Measurements from ENCODE around the gene KCNC2. TPM values are rescaled to one million over a fixed set of nuclear protein-coding genes. Genes with fewer than 3 reads are reported as not detected.

The KCNC2 gene
- total RNA-seq, 1 experiment from 2014 or later: not detected

DNA sequence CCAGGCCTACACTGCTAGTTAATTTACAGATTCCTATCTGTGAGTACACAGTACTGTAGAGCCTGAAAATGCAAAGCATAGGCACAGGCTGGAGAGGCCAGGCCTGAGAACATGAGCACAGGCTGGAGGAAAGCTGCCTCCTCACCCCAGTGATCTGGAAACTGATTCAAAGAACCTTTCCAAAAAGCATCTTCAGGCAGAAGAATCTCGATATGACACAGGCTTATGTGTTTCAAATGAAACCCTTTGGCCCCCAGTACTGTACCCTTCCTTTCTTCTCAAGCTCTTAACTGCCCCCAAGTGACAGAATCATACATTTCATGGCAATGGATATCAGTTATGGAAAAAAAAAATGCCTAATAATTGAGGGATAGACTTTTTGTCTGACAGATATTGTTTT is 122.0 kb downstream of the KCNC2 start:
- ChIA-PET POLR2A (ENCODE audit: low non-redundant PET) (no interaction called here), CTCF (interaction anchor here (0.6 kb wide), 1 partner anchor 40 kb away, joined by 3 read pairs; no protein-coding TSS in a partner anchor)
- Histone ChIP-seq H3K9me3 (ENCODE audit: low read depth, low read length, poor library complexity, severe bottlenecking) (no peaks in the 10 kb centered on the region), H3K27me3 (replicated peaks; ENCODE audit: insufficient read depth, low read depth, low read length, poor library complexity) (no peaks in the 10 kb centered on the region), H3K27ac (ENCODE audit: low read depth, low read length, poor library complexity, severe bottlenecking) (no peak overlapping the region), H3K36me3 (ENCODE audit: insufficient read depth, low read length, poor library complexity, severe bottlenecking) (no peaks in the 10 kb centered on the region), H3K4me1 (ENCODE audit: insufficient read depth, low read length, poor library complexity, severe bottlenecking) (no peaks in the 10 kb centered on the region), H3K4me3 (ENCODE audit: low read depth, low read length, poor library complexity, severe bottlenecking) (no peak overlapping the region)
- DNase-seq (ENCODE audit: low spot score): peak; percentile 25
- TF ChIP-seq EZH2 (IDR thresholded peaks at IDR 0.05; ENCODE audit: borderline replicate concordance, low read depth, low read length, poor library complexity, severe bottlenecking): no peak
- TF ChIP-seq, protein P1, sequence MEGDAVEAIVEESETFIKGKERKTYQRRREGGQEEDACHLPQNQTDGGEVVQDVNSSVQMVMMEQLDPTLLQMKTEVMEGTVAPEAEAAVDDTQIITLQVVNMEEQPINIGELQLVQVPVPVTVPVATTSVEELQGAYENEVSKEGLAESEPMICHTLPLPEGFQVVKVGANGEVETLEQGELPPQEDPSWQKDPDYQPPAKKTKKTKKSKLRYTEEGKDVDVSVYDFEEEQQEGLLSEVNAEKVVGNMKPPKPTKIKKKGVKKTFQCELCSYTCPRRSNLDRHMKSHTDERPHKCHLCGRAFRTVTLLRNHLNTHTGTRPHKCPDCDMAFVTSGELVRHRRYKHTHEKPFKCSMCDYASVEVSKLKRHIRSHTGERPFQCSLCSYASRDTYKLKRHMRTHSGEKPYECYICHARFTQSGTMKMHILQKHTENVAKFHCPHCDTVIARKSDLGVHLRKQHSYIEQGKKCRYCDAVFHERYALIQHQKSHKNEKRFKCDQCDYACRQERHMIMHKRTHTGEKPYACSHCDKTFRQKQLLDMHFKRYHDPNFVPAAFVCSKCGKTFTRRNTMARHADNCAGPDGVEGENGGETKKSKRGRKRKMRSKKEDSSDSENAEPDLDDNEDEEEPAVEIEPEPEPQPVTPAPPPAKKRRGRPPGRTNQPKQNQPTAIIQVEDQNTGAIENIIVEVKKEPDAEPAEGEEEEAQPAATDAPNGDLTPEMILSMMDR (conservative IDR thresholded peaks at IDR 0.05; ENCODE audit: low read depth, low read length): peak; percentile 34; the same call in 1 of the 2 replicates
- BruUV-seq (replicated peaks): no TSS peak
- intact Hi-C loops (cut with micrococcal nuclease; ENCODE audit: unreplicated experiment): loop anchor here (5.0 to 10.0 kb wide), 2 partner anchors 285 to 393 kb away; no protein-coding TSS in a partner anchor

DNA sequence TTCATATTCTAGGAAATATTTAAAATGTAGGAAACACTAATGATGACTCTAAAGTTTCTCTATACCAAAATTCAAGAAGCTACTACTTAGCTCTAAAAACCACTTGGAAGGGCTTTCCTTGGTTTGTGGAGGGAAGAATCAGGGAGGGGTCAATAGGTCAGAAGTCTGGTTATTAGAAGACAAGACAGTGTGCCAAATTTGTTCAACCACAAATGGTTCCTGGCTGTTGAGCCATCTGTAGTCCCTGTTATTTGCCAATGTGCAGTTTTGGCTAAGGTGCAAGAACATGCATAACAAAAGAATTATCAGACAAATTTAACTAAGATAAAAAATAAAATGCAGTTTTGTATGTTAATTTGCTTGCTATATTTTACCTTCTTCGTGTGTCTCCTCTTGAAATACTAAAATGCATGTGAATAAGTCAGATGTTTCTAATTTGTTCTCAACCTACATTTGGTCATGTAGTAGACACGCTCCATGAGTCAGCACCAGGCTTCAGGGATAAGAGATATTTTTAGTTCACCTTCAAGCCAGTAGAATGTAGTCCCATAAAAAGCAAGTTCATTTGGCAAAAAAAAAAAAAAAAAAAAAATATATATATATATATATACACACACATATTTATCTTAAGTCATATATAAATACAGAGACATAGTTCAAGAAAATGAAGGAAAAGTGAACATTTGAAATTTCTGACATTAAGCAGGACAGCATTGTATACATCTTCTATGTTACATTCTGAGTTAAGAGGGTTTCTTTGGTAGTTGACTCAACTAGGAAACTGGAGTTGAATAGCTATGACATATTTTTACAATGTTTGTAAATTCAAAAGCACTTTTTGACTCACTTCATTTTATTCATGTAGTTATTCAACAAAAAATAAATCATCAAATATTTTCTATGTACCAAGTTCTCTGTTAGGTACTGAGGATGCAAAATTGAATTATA is 123.3 kb downstream of the KCNC2 start:
- TF ChIP-seq, protein P1 (conservative IDR thresholded peaks at IDR 0.05; ENCODE audit: low read depth, low read length): no peak
- TF ChIP-seq EZH2 (IDR thresholded peaks at IDR 0.05; ENCODE audit: borderline replicate concordance, low read depth, low read length, poor library complexity, severe bottlenecking): no peak
- Histone ChIP-seq H3K4me3 (ENCODE audit: low read depth, low read length, poor library complexity, severe bottlenecking) (no peak overlapping the region), H3K4me1 (ENCODE audit: insufficient read depth, low read length, poor library complexity, severe bottlenecking) (no peaks in the 10 kb centered on the region), H3K27ac (ENCODE audit: low read depth, low read length, poor library complexity, severe bottlenecking) (no peak overlapping the region), H3K36me3 (ENCODE audit: insufficient read depth, low read length, poor library complexity, severe bottlenecking) (no peaks in the 10 kb centered on the region), H3K9me3 (ENCODE audit: low read depth, low read length, poor library complexity, severe bottlenecking) (no peaks in the 10 kb centered on the region), H3K27me3 (replicated peaks; ENCODE audit: insufficient read depth, low read depth, low read length, poor library complexity) (no peaks in the 10 kb centered on the region)
- BruUV-seq (replicated peaks): no TSS peak
- intact Hi-C loops (cut with micrococcal nuclease; ENCODE audit: unreplicated experiment): loop anchor here (5.0 to 10.0 kb wide), 2 partner anchors 284 to 392 kb away; no protein-coding TSS in a partner anchor
- ChIA-PET POLR2A (ENCODE audit: low non-redundant PET) (no interaction called here), CTCF (no interaction called here)
- no peak for DNase-seq (ENCODE audit: low spot score)

DNA sequence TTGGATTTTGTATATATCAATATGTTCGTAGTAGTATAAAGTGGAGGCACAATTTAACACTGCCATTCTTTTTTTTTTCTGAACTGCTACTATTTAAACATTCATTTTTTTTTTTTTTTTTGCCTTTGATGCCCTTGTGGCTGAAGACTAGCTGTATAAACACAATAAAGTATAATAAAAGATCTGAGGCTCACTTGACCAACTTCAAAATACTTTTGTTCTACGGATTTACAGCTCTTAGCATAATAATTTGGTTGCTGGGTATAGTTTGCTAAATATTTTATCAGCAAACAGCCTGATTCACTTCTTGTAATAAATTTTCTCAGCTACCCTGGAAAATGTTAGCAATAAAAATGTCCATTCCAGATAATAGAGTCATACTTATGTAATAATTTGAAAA is 128.3 kb downstream of the KCNC2 start:
- no peak overlapping the region for H3K4me3 ChIP-seq (ENCODE audit: low read depth, low read length, poor library complexity, severe bottlenecking)
- TF ChIP-seq, protein P1 (conservative IDR thresholded peaks at IDR 0.05; ENCODE audit: low read depth, low read length): no peak
- no peak for TF ChIP-seq EZH2 (IDR thresholded peaks at IDR 0.05; ENCODE audit: borderline replicate concordance, low read depth, low read length, poor library complexity, severe bottlenecking)
- no peaks in the 10 kb centered on the region for H3K27me3 ChIP-seq (replicated peaks; ENCODE audit: insufficient read depth, low read depth, low read length, poor library complexity)
- no peaks in the 10 kb centered on the region for H3K36me3 ChIP-seq (ENCODE audit: insufficient read depth, low read length, poor library complexity, severe bottlenecking)
- POLR2A ChIA-PET (ENCODE audit: low non-redundant PET): no interaction called here
- DNase-seq (ENCODE audit: low spot score): no peak
- BruUV-seq (replicated peaks): no TSS peak
- H3K9me3 ChIP-seq (ENCODE audit: low read depth, low read length, poor library complexity, severe bottlenecking): no peaks in the 10 kb centered on the region
- H3K27ac ChIP-seq (ENCODE audit: low read depth, low read length, poor library complexity, severe bottlenecking): no peak overlapping the region
- intact Hi-C loops (cut with micrococcal nuclease; ENCODE audit: unreplicated experiment): loop anchor here (10.0 kb wide), 1 partner anchor 387 kb away; no protein-coding TSS in a partner anchor
- H3K4me1 ChIP-seq (ENCODE audit: insufficient read depth, low read length, poor library complexity, severe bottlenecking): no peaks in the 10 kb centered on the region
- CTCF ChIA-PET: interaction anchor here (0.6 kb wide), 1 partner anchor 1507 kb away, joined by 5 read pairs; no protein-coding TSS in a partner anchor

All from A673 (cell line).